Measurements from ENCODE around the gene VPS13C. TPM values are rescaled to one million over a fixed set of nuclear protein-coding genes. Genes with fewer than 3 reads are reported as not detected.

VPS13C gene, protein sequence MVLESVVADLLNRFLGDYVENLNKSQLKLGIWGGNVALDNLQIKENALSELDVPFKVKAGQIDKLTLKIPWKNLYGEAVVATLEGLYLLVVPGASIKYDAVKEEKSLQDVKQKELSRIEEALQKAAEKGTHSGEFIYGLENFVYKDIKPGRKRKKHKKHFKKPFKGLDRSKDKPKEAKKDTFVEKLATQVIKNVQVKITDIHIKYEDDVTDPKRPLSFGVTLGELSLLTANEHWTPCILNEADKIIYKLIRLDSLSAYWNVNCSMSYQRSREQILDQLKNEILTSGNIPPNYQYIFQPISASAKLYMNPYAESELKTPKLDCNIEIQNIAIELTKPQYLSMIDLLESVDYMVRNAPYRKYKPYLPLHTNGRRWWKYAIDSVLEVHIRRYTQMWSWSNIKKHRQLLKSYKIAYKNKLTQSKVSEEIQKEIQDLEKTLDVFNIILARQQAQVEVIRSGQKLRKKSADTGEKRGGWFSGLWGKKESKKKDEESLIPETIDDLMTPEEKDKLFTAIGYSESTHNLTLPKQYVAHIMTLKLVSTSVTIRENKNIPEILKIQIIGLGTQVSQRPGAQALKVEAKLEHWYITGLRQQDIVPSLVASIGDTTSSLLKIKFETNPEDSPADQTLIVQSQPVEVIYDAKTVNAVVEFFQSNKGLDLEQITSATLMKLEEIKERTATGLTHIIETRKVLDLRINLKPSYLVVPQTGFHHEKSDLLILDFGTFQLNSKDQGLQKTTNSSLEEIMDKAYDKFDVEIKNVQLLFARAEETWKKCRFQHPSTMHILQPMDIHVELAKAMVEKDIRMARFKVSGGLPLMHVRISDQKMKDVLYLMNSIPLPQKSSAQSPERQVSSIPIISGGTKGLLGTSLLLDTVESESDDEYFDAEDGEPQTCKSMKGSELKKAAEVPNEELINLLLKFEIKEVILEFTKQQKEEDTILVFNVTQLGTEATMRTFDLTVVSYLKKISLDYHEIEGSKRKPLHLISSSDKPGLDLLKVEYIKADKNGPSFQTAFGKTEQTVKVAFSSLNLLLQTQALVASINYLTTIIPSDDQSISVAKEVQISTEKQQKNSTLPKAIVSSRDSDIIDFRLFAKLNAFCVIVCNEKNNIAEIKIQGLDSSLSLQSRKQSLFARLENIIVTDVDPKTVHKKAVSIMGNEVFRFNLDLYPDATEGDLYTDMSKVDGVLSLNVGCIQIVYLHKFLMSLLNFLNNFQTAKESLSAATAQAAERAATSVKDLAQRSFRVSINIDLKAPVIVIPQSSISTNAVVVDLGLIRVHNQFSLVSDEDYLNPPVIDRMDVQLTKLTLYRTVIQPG (N-terminal part only)
- total RNA-seq (2014; rRNA removed; shearing (Covaris generic)), result 9.8 and 12.5 TPM in 2 replicates

- DNase-seq (ENCODE audit: low read depth), result peak; percentile 91
Measured at GRCh38 chr15:62060113-62060895, at the start of gene VPS13C. VPS13C (minus strand) TSS chr15:62060447; CDS start chr15:62060374, 73 bp downstream.

DNA sequence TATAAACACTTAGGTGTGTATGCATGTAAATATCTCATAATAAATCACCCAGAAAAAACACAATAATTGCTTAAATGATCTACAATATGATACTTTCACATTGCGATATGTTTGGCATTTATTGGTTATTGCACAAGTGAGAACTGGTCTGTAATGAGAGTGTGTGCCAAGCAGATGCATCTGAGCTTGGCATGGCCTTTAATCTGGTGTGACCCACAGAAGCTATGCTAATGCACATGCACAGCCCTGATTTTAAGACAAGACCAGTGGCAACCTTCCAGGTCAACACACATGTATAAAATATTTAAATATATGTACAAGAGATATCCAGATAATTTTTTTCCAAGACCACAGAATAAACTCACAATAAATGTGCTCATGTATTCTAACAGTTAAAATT lies 49.2 kb upstream of the VPS13C start:
- no peak for DNase-seq (ENCODE audit: low read depth)

- DNase-seq (ENCODE audit: low read depth), result no peak
Measured at GRCh38 chr15:62108411-62108810, 48.2 kb upstream of the VPS13C start.

DNA sequence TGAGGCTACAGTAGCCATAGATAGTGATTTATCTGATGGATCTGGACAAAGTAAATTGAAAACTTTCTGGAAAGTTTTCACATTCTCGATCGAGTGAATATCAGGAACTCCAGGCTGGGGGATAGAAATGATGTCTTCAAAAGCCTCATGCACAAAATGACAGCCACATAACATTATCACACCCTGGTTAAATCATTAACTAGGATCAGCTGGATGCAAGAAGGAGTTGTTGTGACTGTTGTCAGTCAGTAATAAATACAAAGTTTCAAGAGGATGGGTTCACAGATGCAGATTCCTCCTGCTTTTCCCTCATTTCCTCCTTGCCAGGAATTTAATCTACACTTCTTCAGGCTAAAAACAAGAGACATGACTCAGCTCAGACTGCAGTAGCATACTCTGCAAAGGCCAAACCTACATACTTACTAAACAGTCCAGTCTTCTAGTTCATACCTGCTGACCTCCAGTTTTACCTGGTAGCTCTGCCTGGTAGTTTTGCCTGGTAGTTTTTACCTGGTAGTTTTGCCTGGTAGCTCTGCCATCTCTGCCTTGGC lies 47.4 kb upstream of the VPS13C start:
- no peak for DNase-seq (ENCODE audit: low read depth)

- DNase-seq (ENCODE audit: low read depth), result no peak
Measured at GRCh38 chr15:62106096-62106495, 45.8 kb upstream of the VPS13C start.

DNA sequence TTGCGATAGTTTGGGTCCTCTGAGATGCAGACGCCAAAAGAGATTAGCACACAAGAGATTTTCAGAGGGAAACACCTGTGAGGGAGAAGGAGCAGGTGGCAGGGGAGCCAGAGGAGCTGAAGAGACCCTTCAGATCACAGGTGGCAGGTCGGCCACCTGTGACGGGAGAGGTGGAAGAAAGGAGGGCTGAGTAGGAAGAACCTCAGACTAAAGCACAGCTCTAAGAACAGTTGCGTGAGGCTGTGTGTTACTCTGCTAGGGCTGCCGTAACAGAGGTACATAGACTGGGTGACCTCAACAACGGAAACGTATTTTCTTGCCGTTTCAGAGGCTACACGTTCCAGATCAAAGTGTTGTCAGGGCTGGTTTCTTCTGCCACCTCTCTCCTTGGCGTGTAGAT lies 45.0 kb upstream of the VPS13C start:
- no peak for DNase-seq (ENCODE audit: low read depth)

- DNase-seq (ENCODE audit: low read depth), result no peak
Measured at GRCh38 chr15:62104846-62105245, 44.6 kb upstream of the VPS13C start.

DNA sequence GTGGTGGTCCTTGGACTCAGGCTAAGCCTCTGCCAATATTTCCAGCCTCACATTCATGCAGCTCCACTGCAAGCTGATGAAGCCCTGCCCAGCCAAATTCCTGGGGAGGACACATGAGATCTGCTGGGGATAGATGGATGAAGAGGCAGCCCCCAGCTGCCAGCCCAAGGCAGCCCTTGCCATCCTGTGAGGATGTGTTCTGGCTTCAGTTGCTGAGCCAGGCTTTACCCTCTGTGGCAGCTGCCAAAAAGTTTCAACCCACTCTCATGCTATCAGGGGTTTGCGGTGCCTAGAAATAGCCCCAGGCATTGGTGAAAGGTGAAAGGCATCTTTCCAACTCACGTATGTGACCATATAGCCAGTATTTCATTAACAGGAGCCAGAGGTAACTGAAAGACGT lies 44.2 kb upstream of the VPS13C start:
- DNase-seq (ENCODE audit: low read depth), result no peak

GRCh38 chr15:62103431-62103830 lies 43.2 kb upstream of the VPS13C start:
- DNase-seq (ENCODE audit: low read depth), result no peak

- DNase-seq (ENCODE audit: low read depth), result peak; percentile 41
Measured at GRCh38 chr15:62099094-62099601, 38.9 kb upstream of the VPS13C start.

GRCh38 chr15:62094388-62094787 lies 34.1 kb upstream of the VPS13C start:
- DNase-seq (ENCODE audit: low read depth), result no peak

- DNase-seq (ENCODE audit: low read depth), result no peak
Measured at GRCh38 chr15:62093809-62094208, 33.6 kb upstream of the VPS13C start.

GRCh38 chr15:62090988-62091387 lies 30.7 kb upstream of the VPS13C start:
- DNase-seq (ENCODE audit: low read depth), result no peak

- no peak for DNase-seq (ENCODE audit: low read depth)
Measured at GRCh38 chr15:62089616-62090015, 29.4 kb upstream of the VPS13C start.

DNA sequence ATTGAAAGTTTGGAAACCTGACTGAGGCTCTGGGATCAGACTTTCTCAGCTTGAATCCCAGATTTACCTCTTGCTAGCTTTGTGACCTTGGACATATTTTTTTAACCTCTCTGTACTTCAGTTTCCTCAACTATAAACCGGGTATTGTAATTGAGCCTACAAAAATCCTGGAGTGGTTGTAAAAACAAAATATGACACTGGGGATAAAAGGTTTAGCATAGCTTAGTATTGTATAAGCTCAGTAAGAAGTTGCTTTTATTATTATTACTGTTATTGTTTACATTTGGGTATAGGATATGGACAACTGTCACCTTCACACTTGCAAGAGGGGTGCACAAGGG lies 28.1 kb upstream of the VPS13C start:
- no peak for DNase-seq (ENCODE audit: low read depth)

DNA sequence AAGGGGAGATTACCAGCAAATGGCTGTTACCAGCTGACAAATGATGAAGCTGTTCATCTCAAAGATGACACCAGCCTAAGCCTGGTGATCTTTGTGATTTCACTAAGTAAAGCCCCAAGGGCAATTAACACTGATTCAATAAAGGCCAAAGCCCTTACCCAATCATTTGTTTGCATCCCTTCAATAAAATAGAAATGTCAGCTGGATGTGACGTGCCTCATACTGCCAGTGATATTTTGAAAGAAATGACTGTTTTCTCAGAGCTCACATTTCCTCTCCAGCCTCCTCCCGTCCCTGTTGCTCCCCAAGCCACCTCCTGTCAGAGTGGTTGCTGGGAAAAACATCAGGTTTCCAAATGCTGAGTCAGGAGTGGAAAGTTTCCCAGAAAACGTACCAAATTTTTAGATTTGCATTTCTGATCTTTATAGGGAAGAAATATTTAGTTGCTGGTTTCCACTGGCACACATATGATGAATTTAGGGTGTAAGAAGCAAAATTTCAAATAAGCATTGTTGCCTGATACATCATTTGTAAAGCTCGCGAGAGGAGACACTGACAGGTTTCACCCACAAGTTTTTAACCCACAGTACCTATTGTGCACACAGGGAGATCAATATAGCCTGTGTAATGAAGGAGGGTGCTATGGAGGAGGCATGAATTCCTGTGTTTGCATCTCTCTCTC lies 27.6 kb upstream of the VPS13C start:
- DNase-seq (ENCODE audit: low read depth), result no peak

DNA sequence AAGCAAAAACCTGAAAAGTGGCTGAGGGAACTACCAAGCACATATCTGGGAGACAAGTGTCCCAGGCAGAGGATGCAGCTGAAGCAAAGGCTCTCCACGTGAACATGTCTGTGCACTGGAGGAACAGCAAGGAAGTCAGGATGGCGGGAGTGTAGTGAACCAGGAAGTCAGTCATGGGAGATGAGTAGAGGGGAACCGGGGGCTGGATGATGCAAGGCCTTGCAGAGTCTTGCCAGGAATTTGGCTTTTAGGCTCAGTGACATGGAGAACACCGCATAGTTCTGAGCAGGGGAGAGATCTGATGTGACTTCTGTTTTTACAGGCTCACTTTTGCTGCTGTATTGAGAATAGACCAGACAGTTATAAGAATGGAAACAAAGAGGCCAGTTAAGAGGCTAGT lies 25.5 kb upstream of the VPS13C start:
- DNase-seq (ENCODE audit: low read depth), result no peak

DNA sequence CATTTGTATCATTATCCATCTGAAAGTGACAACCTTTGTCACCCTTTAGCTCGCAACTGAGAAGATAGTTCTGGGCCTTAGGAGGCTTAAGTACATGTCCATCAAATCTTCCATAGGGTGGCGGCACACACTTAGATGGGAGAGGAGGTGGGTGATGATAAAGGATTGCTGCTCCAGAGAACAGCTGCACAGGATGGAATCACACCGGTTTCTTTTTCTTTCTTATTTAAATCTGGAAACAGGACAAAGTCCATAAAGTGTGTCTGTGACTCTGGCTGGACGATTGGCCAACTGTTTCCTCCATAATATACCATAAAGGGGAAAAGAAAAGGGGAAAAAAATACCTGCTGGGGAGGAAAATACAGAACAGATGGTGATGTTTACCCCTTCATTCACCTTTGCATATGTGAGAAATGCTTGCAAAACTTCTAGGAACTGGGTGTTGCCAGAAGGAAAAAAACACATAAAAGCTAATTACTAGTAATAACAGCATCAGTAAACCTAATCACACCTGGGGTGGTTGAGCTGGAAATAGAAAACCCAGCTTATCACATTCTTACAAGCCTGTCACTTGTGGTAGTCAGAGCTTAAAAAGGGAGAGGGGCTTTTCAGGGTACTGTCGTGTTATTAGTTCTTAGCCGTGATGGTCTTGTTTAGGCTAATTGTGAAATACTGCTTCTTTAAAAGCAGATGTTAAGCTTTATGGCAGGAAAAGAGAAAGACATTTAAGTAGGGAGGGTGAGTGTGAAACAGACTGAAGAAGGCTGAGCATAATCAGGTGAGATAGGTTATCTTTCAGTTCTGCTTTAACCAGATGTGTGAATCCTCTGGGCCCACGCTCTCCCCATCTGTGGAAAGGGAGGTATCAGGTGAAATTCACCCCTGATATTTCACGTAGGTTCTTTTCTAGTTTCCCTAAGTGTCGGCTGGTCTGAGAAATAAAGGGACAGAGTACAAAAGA lies 23.2 kb upstream of the VPS13C start:
- no peak for DNase-seq (ENCODE audit: low read depth)

DNA sequence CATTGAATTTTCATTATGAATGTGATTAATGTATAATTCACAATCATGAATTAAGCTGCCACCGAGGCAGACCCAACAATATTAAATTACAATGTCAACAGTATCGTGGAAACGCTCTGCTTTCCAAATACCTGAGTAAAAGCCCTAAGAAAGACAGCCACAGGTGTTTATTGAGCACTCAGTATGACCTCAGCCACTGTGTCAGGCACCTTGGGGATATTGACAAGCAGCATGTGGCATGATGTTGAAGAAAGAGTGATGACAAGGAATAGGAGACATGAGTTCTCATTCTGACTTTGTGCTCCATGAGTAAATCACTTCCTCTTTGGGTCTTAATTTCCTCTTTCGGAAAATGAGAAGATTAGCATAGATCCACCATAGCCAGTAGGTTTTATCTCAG lies 19.3 kb upstream of the VPS13C start:
- no peak for DNase-seq (ENCODE audit: low read depth)
